Natural killer cell treated with Interleukin-12 subunit alpha and Interleukin-12 subunit beta and Interleukin-15 and Interleukin-18, amount 100 ng/mL, for 72 hours (primary cell): ENCODE results near the gene ZDHHC17. TPM values are rescaled to one million over a fixed set of nuclear protein-coding genes. Genes with fewer than 3 reads are reported as not detected.

Source experiments
- ATAC-seq, 2 donors: fragments of 150-1000 bp; cut with Tn5 transposase in 1 of 2; sonication (Bioruptor Pico), chemical (Tn5 transposase) in 1 of 2; 2 replicates each; pipeline ENCODE4 v1.10.0; 2021
- DNase-seq: peaks from one replicate; pipeline ENCODE4 v3.0.0; 2022; ENCODE audit warnings: low spot score
- H3K27ac Mint-ChIP-seq, 2 donors: 1 replicate in 1 of 2; 2 replicates in 1 of 2; pipeline ENCODE4 v1.8.0; 2022; ENCODE audit warnings: mixed read lengths in 2 of 2, mild to moderate bottlenecking in 1 of 2, moderate library complexity in 1 of 2
- H3K27me3 Mint-ChIP-seq, 2 donors: 1 replicate in 1 of 2; 2 replicates in 1 of 2; pipeline ENCODE4 v1.8.0; 2022; ENCODE audit warnings: mixed read lengths in 2 of 2
- H3K36me3 Mint-ChIP-seq: one replicate; pipeline ENCODE4 v1.8.0; 2022; ENCODE audit warnings: mixed read lengths
- H3K4me1 Mint-ChIP-seq, 2 donors: 1 replicate in 1 of 2; 2 replicates in 1 of 2; pipeline ENCODE4 v1.8.0; 2022; ENCODE audit warnings: low read depth in 2 of 2, mixed read lengths in 2 of 2, mild to moderate bottlenecking in 1 of 2
- H3K4me3 Mint-ChIP-seq: one replicate; pipeline ENCODE4 v1.8.0; 2022; ENCODE audit warnings: mixed read lengths
- H3K9me3 Mint-ChIP-seq: 2 replicates; pipeline ENCODE4 v1.8.0; 2022; ENCODE audit warnings: mixed read lengths
- total RNA-seq, 2 donors: library from RNA; stranded (reverse); gene quantifications; one replicate each; pipeline ENCODE4 v1.2.3, GENCODE V29; 2022

Gene ZDHHC17
- total RNA-seq, 2 donors from 2014 or later: 39.9 to 49.7 TPM

DNA sequence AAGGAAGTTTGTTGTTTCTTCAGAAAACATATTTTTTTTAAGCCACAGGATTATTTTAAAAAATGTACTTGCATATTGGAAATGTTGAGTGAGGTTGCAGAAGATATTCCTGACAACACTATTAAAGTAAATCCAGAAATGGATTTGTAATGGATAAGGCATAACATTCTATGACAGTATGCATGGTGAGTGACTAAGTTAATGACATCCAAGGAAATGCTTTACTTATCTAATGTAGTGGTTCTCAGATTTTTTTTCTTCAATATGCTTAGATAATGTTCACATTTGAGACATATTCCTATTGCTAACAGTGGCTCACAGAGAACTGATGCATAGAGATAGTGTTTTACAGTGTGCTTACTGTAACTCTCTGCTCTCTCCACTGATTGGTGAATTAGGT is 49.4 kb downstream of the ZDHHC17 start:
- Mint-ChIP-seq H3K4me3 (no peak overlapping the region), H3K9me3 (no peaks in the 10 kb centered on the region), H3K4me1 (peaks cover 0 to 8% of the 10 kb centered on the region in 2 donors), H3K27me3 (no peaks in the 10 kb centered on the region), H3K36me3 (no peaks in the 10 kb centered on the region), H3K27ac (no peak overlapping the region)
- ATAC-seq: no peak
- no peak for DNase-seq

DNA sequence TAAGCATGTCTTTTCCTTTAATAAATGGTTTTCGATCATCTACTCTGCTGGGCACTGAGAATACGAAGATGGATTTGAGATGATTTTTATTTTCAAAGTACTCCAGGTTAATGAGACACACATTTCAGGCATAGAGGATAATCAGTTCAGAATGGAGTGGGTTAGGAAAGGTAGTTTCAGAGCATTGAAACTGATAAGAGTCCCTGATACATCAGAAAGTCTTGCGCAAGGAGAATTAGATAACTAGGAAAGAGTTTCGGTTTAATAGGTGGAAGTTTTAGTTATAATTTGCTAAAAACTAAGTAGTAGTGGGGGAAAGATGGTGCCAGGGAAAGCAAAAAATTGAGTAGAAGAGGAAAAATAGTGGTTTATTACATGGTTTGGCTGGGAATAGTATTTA is 50.1 kb downstream of the ZDHHC17 start:
- no peak for DNase-seq
- Mint-ChIP-seq H3K36me3 (no peaks in the 10 kb centered on the region), H3K27me3 (no peaks in the 10 kb centered on the region), H3K4me3 (no peak overlapping the region), H3K9me3 (no peaks in the 10 kb centered on the region), H3K4me1 (peaks cover 0 to 8% of the 10 kb centered on the region in 2 donors), H3K27ac (no peak overlapping the region)
- ATAC-seq: no peak

DNA sequence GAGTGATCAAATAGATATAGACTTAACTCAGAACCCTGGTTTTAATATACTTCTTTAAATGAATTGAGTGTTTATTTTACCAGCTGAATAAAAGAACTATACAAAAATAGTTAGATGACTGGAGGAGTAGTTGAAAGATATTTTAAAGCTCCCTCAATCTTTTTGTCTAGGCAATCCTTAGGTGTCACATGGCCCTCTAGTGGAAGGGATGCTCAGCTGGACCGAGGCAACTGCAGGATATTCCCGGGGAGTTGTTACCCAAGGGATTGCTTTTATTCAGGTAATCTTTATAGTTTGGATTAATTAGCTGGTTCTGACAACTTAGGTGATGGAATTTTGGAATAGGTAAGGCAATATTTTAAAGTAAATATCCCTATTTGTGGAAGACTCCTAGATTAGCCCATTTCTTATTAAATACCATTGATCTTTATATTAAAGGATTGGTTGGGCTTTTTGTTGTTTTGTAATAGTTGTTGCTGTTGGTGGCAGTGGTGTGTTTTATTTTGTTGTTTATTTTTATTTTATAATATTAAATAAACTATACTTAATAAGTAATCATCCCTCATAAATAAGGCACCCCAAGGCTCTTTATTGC is 57.1 kb downstream of the ZDHHC17 start:
- Mint-ChIP-seq H3K4me3 (no peak overlapping the region), H3K36me3 (no peaks in the 10 kb centered on the region), H3K27me3 (no peaks in the 10 kb centered on the region), H3K9me3 (no peaks in the 10 kb centered on the region), H3K4me1 (no peaks in the 10 kb centered on the region), H3K27ac (no peak overlapping the region)
- DNase-seq (no peak), ATAC-seq (no peak)

DNA sequence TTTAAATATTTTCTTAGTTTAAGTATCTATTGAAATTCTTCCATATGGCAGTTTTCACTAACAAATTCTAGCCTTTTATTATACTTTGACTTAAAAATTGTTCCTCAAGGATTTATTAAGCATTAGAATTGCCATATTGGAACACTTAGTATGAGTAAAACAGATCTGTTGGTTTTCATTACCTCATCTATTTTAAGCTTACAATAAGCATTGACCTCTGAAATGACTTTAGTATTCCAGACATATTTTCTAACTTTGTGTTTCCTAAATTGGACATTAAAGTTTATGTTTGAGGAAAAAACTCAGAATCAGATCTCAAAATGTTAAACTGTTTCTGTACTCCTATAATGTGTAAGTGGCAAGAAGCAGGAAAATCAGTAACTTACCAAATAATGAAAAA is 66.5 kb downstream of the ZDHHC17 start:
- Mint-ChIP-seq H3K27ac (no peak overlapping the region), H3K4me3 (no peak overlapping the region), H3K4me1 (no peaks in the 10 kb centered on the region), H3K36me3 (peaks cover 9% of the 10 kb centered on the region), H3K27me3 (no peaks in the 10 kb centered on the region), H3K9me3 (no peaks in the 10 kb centered on the region)
- ATAC-seq: no peak
- no peak for DNase-seq

DNA sequence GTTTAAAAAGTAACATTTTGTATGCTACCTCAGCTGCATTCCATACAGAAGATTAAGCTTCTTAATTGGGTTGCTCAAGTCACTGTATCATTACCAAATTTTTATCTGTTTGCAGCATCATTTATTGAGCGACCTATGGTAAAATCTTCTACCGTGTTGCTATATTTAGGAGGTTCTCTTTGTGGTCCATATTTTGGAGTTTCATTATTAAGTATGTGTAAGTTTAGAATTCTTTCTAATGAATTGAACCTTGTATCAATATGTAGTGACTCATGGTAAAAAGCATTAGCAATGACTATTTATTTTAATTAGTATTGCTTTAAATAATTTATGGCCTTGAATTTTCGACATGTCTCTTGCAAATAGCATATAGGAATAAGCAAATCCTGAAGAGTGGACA is 72.7 kb downstream of the ZDHHC17 start:
- no peak for DNase-seq
- Mint-ChIP-seq H3K4me1 (no peaks in the 10 kb centered on the region), H3K27me3 (no peaks in the 10 kb centered on the region), H3K36me3 (no peaks in the 10 kb centered on the region), H3K27ac (no peak overlapping the region), H3K4me3 (no peak overlapping the region), H3K9me3 (no peaks in the 10 kb centered on the region)
- no peak for ATAC-seq

DNA sequence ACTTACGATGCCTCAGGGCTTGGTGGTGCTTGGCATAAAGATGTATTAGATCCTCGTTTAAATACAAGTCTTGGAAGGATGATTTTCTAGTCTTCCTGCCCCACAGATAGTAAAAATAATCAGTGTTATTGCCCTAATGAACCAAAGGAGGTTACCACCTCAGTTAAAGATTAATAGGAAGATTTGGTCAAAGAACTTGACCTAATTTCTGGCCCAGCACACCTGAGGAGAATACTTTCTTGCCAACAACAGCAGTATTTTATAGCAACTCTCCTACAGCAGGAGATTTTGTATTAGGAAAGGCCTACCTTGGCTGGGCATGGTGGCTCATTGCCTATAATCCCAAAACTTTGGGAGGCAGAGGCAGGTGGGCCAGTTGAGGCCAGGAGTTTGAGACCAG is 83.3 kb downstream of the ZDHHC17 start:
- H3K27me3 Mint-ChIP-seq: no peaks in the 10 kb centered on the region
- H3K27ac Mint-ChIP-seq: no peak overlapping the region
- DNase-seq (no peak), ATAC-seq (no peak)
- no peaks in the 10 kb centered on the region for H3K4me1 Mint-ChIP-seq
- no peaks in the 10 kb centered on the region for H3K9me3 Mint-ChIP-seq
- peaks cover 12% of the 10 kb centered on the region for H3K36me3 Mint-ChIP-seq
- H3K4me3 Mint-ChIP-seq: no peak overlapping the region

DNA sequence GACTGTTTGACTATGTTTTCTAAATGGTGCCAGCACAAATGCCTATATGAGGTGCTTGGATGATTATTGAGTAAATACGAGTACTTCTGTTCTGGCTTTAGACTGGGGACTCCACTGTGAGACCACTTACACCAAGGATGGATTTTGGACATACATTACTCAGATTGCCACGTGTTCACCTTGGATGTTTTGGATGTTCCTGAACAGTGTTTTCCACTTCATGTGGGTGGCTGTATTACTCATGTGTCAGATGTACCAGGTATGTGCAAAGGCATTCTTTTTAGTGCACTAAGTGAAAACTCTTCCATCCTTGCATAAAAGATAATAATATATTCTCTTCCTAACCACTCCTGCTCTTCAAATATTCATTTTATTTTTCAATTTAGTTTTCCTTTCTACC is 84.2 kb downstream of the ZDHHC17 start:
- H3K4me3 Mint-ChIP-seq: no peak overlapping the region
- ATAC-seq (no peak), DNase-seq (no peak)
- no peak overlapping the region for H3K27ac Mint-ChIP-seq
- no peaks in the 10 kb centered on the region for H3K4me1 Mint-ChIP-seq
- H3K27me3 Mint-ChIP-seq: no peaks in the 10 kb centered on the region
- H3K36me3 Mint-ChIP-seq: peaks cover 12% of the 10 kb centered on the region
- H3K9me3 Mint-ChIP-seq: no peaks in the 10 kb centered on the region

DNA sequence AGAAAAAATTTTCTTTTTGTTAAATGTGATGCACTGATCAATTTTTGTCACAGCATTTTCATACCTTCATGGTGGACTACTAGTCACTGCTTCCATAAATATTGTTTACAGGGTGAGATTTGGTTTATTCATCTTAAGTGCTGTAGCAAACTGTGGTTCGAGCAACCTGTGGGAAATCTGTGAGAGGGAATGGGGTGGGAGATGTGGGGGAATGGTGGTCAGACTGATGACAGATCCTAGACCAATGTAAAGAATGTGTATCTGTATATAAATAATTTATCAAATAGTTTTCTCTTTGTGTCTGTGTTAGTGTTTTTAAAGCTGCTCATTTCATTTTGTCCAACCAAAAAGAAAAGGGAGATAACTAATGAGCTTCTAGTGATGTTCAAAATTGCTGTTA is 88.2 kb downstream of the ZDHHC17 start:
- Mint-ChIP-seq H3K4me1 (no peaks in the 10 kb centered on the region), H3K36me3 (peaks cover 19% of the 10 kb centered on the region), H3K4me3 (no peak overlapping the region), H3K27ac (no peak overlapping the region), H3K27me3 (no peaks in the 10 kb centered on the region), H3K9me3 (no peaks in the 10 kb centered on the region)
- DNase-seq (no peak), ATAC-seq (no peak)

DNA sequence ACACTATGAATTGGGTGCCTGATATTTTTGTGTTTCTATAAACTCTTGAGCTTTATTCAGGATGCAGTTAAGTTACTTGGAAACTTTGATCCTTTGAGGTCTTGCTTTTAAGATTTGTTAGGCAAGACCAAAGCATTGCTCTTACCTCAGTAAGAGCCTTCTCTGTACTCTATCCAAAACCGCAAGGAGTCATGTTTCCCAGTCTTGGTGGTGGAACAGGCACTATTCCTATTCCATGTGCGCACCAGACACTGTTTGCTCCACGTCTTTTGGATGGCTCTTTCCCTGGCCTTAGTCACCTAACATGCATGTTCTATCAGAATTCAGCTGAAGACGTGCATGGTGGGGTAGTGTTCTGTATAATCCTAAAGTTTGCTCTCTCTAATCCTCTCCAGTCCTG is 91.4 kb downstream of the ZDHHC17 start:
- Mint-ChIP-seq H3K4me3 (no peak overlapping the region), H3K27me3 (no peaks in the 10 kb centered on the region), H3K36me3 (peaks cover 12% of the 10 kb centered on the region), H3K4me1 (no peaks in the 10 kb centered on the region), H3K9me3 (no peaks in the 10 kb centered on the region), H3K27ac (no peak overlapping the region)
- ATAC-seq (no peak), DNase-seq (no peak)

DNA sequence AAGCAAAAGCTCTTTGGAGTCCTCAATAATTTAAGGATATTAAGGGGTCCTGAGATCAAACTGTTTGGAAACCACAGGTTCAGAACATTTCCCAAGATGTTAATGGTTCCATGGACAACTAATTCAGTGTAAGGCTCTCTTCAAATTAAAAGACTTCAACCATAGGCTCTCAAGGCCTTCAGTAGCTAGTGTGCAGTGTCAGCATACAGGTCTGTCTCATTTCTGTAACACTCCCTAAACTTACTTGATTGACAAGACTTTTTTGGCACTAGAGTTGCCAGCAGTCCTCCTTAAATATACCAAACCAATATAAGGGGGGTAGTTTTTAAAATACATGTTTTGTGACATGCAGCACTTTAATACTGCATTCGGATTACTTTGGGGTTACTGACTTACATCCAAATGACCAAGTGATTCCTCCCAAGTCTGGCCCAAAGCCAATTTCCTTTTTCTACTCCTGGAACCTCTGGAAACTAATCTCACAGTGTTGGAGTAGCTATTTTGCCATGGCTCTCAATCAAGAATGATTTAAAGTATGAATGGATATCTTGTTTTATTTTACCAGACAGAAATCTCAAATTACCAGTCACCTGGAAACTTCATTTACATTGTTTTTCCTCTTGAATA is 92.2 kb downstream of the ZDHHC17 start:
- Mint-ChIP-seq H3K9me3 (no peaks in the 10 kb centered on the region), H3K4me1 (no peaks in the 10 kb centered on the region), H3K27ac (no peak overlapping the region), H3K36me3 (peaks cover 12% of the 10 kb centered on the region), H3K27me3 (no peaks in the 10 kb centered on the region), H3K4me3 (no peak overlapping the region)
- DNase-seq: no peak
- ATAC-seq: no peak

DNA sequence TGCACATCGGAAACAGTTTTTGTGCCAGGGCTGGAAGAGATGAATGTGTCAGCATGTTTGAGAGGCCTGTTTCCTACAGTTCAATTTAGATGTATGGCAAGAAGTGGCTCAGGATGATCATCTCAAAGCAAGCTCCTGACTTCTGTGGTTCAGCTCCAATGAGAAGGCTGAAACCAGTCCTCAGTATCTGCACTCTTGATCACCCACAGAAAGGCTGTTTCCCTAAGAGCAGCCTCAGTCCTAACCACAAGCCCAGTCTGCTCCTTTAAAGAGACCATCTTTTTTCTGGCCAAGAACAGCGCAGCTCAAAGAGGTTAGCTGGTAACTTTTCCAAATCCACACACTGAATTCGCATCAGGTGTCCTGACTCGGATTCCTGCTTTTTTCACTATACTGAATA is 95.7 kb downstream of the ZDHHC17 start:
- H3K27ac Mint-ChIP-seq: no peak overlapping the region
- H3K27me3 Mint-ChIP-seq: peaks cover 0 to 7% of the 10 kb centered on the region in 2 donors
- ATAC-seq: no peak
- no peak overlapping the region for H3K4me3 Mint-ChIP-seq
- no peaks in the 10 kb centered on the region for H3K9me3 Mint-ChIP-seq
- H3K36me3 Mint-ChIP-seq: peaks cover 11% of the 10 kb centered on the region
- no peaks in the 10 kb centered on the region for H3K4me1 Mint-ChIP-seq
- no peak for DNase-seq

DNA sequence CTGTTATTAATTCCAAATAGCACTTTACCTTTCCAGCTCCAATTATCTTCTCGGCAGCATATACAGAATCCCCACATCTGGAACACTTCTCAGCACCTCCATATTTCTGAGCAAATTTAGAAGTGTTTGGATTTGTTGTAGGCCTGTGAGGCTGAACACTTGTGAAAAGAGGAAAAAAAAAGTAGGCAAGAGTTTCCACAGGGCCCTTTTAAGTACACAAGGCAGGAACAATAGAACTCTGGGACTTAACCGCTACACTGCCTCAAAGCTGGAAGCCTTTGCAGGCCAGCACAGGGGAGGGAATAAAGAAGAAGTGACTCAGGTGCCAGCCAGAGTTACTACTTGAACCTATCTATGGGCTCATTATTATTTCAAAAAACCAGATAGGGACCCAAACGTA is 96.3 kb downstream of the ZDHHC17 start:
- no peak for DNase-seq
- H3K4me1 Mint-ChIP-seq: no peaks in the 10 kb centered on the region
- H3K36me3 Mint-ChIP-seq: peaks cover 6% of the 10 kb centered on the region
- H3K27me3 Mint-ChIP-seq: peaks cover 0 to 7% of the 10 kb centered on the region in 2 donors
- no peak overlapping the region for H3K27ac Mint-ChIP-seq
- no peak overlapping the region for H3K4me3 Mint-ChIP-seq
- no peak for ATAC-seq
- no peaks in the 10 kb centered on the region for H3K9me3 Mint-ChIP-seq

DNA sequence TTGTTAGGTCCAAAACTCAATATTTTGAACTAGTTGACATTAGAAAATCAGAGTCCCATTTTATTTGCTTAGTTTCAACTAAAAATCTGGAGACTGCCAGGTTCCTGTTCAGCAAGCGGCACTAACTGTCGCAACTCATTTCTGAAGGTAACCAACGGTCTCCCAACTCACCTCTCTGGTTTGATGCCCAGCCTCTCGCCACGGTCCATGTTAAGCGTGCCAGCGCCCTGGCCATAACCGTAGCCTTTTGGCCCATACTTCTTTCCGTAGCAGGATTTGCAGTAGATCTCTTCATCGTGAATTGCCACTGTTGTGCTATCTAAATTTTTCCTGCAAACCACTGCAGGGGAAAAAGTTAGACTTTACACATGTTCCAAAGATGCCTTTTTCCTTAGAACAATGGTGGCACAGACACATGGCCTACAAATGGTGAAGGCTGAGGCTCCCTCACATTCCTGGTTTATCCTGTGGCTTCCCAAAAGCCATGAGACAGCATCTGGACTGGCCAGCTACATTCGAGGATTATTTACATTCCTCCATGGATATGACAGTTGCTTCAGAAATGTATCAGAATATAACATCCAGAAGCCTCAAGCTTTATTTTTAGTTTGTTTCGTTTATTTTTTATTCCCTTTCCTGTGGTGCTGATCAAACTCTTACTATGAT is 99.2 kb downstream of the ZDHHC17 start:
- Mint-ChIP-seq H3K27me3 (peaks cover 0 to 7% of the 10 kb centered on the region in 2 donors), H3K4me1 (no peaks in the 10 kb centered on the region), H3K36me3 (no peaks in the 10 kb centered on the region), H3K4me3 (no peak overlapping the region), H3K27ac (no peak overlapping the region), H3K9me3 (no peaks in the 10 kb centered on the region)
- no peak for ATAC-seq
- no peak for DNase-seq

DNA sequence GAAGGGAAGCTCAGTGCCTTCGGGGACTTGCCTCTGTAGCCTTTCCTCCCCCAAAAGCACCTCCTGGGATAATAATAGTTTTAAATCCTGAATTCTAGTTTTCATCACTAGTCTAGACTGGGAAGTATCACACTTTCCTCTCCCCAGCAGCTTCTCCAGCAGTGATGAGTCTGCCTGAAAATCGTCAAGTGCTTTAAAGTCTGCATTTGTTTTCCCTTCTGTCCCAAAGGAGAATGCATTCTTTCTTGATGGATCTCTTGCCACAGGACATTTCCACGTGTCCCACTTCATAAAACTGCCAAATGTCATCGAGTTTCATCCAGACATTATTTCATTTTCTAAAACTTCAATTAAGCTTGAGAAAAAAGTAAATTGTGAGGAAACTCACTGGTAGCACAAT is 99.9 kb downstream of the ZDHHC17 start:
- Mint-ChIP-seq H3K9me3 (no peaks in the 10 kb centered on the region), H3K4me3 (no peak overlapping the region), H3K27ac (no peak overlapping the region), H3K36me3 (no peaks in the 10 kb centered on the region), H3K4me1 (no peaks in the 10 kb centered on the region), H3K27me3 (peaks cover 0 to 7% of the 10 kb centered on the region in 2 donors)
- ATAC-seq: no peak
- no peak for DNase-seq
